Gastroesophageal sphincter (tissue), 4 donors: Measurements from ENCODE around the gene PSD2. TPM values are rescaled to one million over a fixed set of nuclear protein-coding genes. Genes with fewer than 3 reads are reported as not detected.
A peak's percentile ranks its signal among the peaks of the same experiment; 100 is the strongest.

Source experiments
- ATAC-seq: fragments of 150-250 bp; one replicate; pipeline ENCODE4 v1.9.1; 2016; ENCODE audit warnings: mild to moderate bottlenecking, moderate library complexity
- H3K27ac ChIP-seq, 4 donors: fragments of 200-600 bp; sonication (generic) in 3 of 4; 1 replicate in 3 of 4; 2 replicates in 1 of 4; pipeline ENCODE4 v1.5.1; 2016 to 2019
- H3K27me3 ChIP-seq: fragments of 200-600 bp; sonication (generic); one replicate; pipeline ENCODE4 v1.5.1; 2019
- H3K36me3 ChIP-seq, 2 donors: fragments of 200-600 bp; sonication (generic); one replicate each; pipeline ENCODE4 v1.5.1; 2019; ENCODE audit warnings: control low read depth in 1 of 2
- H3K4me1 ChIP-seq, 3 donors: fragments of 200-600 bp; sonication (generic); 1 replicate in 2 of 3; 2 replicates in 1 of 3; pipeline ENCODE4 v1.5.1; 2016 to 2019; ENCODE audit warnings: control low read depth in 2 of 3
- H3K4me3 ChIP-seq, 2 donors: fragments of 200-600 bp; sonication (generic); one replicate each; pipeline ENCODE4 v1.5.1; 2019; ENCODE audit warnings: mild to moderate bottlenecking in 1 of 2, moderate library complexity in 1 of 2
- H3K9me3 ChIP-seq, 3 donors: fragments of 200-600 bp; sonication (generic); one replicate each; pipeline ENCODE4 v1.5.1; 2017 to 2019; ENCODE audit warnings: control low read depth in 2 of 3
- EP300 ChIP-seq: sonication (generic); formaldehyde crosslinking; IDR thresholded peaks from one replicate; pipeline ENCODE4 v1.6.1; 2017; ENCODE audit warnings: antibody characterized with exemption, mild to moderate bottlenecking
- POLR2A ChIP-seq, 2 donors: fragments of 450-650 bp; IDR thresholded peaks; one replicate each; pipeline ENCODE4 v1.6.1; 2017; ENCODE audit warnings: antibody characterized with exemption in 2 of 2, mild to moderate bottlenecking in 2 of 2, moderate library complexity in 1 of 2
- POLR2AphosphoS5 ChIP-seq: sonication (generic); formaldehyde crosslinking; IDR thresholded peaks from one replicate; pipeline ENCODE4 v1.6.1; 2017; ENCODE audit warnings: antibody characterized with exemption
- WGBS, 2 donors: methylation state at CpG; one replicate each; pipeline ENCODE4 v1.1.5; 2018; ENCODE audit warnings: low coverage in 1 of 2; 5-methylcytosine and 5-hydroxymethylcytosine counted together
- total RNA-seq, 4 donors: library from RNA; depleted of rRNA; stranded (reverse); fragments of >200 nt; gene quantifications; one replicate each; pipeline ENCODE4 v1.1.0, GENCODE V29; 2016
- TF ChIP-seq, protein P1 (sequence below), 4 experiments: fragments of 200-600 bp in 2 of 4; fragments of 450-650 bp in 2 of 4; sonication (generic) in 1 of 4; IDR thresholded peaks; one replicate each; pipeline ENCODE4 v1.5.1; 2017 to 2019; ENCODE audit warnings: antibody characterized with exemption in 4 of 4, mild to moderate bottlenecking in 2 of 4, moderate library complexity in 2 of 4

Gene PSD2
- total RNA-seq, 4 donors from 2014 or later: 0.13 to 0.16 TPM; not detected in 2

DNA sequence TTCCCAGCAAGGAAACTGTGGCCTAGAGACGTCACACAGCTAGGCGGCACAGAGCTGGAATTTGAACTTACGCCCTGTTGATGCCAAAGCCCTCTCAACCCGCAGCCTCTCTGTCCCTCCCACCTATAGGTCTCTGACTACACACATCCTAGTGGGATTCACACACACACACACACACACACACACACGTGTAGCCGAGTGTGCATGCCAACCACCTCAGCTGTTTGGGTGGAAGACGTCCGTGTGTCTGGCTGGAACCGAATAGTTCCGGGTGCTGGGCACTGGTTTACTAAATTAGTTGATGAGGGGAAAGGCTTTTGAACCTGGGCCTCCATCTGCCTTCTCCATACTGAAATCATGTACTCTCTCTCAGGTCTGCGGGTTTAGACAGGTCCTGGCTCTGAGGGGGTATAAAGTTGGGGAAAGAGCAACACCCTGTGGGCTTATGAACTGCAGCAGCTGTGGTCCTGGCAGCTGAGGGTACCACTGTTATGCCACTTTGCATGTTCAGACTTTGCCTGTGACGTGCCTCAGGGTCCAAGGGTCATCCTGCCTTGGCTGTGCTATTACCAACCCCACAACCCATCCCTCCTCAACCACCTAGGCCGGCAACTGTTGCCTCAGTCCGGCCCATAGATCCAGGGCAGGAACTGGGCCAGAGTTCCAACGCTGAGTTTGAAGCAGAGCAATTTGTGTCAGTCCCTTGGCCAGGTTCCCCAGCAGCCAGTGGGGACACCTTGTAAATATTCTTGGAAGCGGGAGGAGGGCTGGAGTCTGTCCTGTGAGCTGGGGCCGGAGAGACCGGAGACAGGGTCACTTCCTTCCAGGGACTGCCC lies 50.5 kb downstream of the PSD2 start:
- no peak overlapping the region for H3K4me3 ChIP-seq
- no peak for ATAC-seq
- no peaks in the 10 kb centered on the region for H3K9me3 ChIP-seq
- no peak overlapping the region for H3K27ac ChIP-seq
- peaks cover 0 to 13% (median 0%) of the 10 kb centered on the region in 3 donors for H3K4me1 ChIP-seq
- H3K27me3 ChIP-seq: no peaks in the 10 kb centered on the region
- no peak for TF ChIP-seq POLR2AphosphoS5
- TF ChIP-seq POLR2A (IDR thresholded peaks at IDR 0.05): no peak
- TF ChIP-seq, protein P1, sequence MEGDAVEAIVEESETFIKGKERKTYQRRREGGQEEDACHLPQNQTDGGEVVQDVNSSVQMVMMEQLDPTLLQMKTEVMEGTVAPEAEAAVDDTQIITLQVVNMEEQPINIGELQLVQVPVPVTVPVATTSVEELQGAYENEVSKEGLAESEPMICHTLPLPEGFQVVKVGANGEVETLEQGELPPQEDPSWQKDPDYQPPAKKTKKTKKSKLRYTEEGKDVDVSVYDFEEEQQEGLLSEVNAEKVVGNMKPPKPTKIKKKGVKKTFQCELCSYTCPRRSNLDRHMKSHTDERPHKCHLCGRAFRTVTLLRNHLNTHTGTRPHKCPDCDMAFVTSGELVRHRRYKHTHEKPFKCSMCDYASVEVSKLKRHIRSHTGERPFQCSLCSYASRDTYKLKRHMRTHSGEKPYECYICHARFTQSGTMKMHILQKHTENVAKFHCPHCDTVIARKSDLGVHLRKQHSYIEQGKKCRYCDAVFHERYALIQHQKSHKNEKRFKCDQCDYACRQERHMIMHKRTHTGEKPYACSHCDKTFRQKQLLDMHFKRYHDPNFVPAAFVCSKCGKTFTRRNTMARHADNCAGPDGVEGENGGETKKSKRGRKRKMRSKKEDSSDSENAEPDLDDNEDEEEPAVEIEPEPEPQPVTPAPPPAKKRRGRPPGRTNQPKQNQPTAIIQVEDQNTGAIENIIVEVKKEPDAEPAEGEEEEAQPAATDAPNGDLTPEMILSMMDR (IDR thresholded peaks at IDR 0.05): no peak
- no peak for TF ChIP-seq EP300
- WGBS, 2 donors: 74 to 87% methylated on average over 5 to 12 of the region's 18 CpGs
- H3K36me3 ChIP-seq: peaks cover 0 to 5% of the 10 kb centered on the region in 2 donors

DNA sequence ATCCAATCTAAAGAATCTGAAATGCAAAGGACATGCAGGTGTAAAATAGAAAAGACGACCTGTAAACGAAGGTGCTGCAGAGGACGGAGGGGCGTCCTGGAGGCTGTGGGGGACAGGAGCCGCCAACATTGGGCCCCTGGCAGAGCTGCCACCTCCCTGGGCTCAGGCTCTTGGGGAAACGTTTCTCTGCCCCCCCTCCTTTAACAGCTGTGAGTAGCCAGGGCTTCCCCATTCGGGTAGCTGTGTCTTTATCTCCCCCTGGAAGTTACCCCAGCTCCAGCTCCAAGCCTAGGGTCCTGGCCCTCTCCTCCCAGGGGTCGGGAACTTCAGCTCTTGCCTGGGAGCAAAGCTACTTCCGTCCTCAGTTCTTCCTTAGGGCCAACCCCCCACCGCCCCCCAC lies 51.5 kb downstream of the PSD2 start:
- H3K27me3 ChIP-seq: no peaks in the 10 kb centered on the region
- 45 to 65% methylated on average over 6 to 7 of the region's 10 CpGs for WGBS, 2 donors
- H3K4me1 ChIP-seq: peaks cover 0 to 13% (median 0%) of the 10 kb centered on the region in 3 donors
- no peak overlapping the region for H3K4me3 ChIP-seq
- H3K27ac ChIP-seq: no peak overlapping the region
- TF ChIP-seq POLR2A (IDR thresholded peaks at IDR 0.05) (no peak), EP300 (no peak), POLR2AphosphoS5 (no peak)
- TF ChIP-seq, protein P1 (IDR thresholded peaks at IDR 0.05): no peak
- no peak for ATAC-seq
- H3K9me3 ChIP-seq: no peaks in the 10 kb centered on the region
- H3K36me3 ChIP-seq: peaks cover 0 to 15% of the 10 kb centered on the region in 2 donors

DNA sequence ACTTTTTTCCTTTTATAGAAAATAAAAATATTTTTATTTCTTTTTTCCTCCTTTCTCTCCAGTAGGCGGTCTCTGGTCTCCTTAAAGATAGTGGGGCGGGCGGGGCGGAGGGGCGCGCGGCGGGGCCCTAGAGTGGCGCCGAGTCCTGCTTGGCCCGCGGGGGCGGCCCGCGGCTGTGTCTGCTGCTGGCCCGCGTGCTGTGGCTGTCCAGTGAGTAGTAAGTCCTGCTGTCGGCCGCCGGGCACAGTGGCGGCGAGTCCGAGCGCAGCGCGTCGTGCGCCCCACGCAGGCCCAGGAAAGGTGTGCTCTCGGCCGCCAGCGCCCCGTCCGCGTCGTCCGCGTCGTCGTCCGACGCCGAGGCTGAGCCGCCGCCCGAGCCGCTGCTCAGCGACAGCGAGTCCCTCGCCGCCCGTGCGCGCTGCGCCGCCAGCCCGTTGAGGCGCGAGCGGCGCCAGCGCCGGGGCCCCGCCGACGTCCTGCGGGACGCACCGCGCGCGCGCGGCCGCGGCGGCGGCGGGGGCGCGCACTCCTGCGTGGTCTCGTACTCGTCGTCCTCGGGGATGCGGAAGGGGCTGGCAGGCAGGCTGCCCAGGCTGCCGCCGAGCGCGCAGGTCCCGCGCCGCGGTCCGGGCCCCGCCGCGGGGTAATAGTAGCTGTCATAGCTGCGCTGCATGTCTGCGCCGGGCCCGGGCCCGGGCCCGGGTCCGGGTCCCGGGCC lies 52.3 kb downstream of the PSD2 start:
- TF ChIP-seq, protein P1 (IDR thresholded peaks at IDR 0.05): peak in 3 of 4 experiments; percentile 20 to 33 (median 30)
- TF ChIP-seq EP300: no peak
- peak; percentile 41 to 51 for TF ChIP-seq POLR2A (IDR thresholded peaks at IDR 0.05)
- Histone ChIP-seq H3K27ac (peak overlapping the region in 3 of 4 donors; percentile 80 to 89 (median 80)), H3K4me3 (peak overlapping the region; percentile 67 to 72), H3K9me3 (no peaks in the 10 kb centered on the region), H3K36me3 (peaks cover 0 to 24% of the 10 kb centered on the region in 2 donors), H3K27me3 (no peaks in the 10 kb centered on the region), H3K4me1 (peaks cover 0 to 13% (median 0%) of the 10 kb centered on the region in 3 donors)
- no CpG with 5 or more reads among the region's 107 CpGs for WGBS, 2 donors
- ATAC-seq: peak; percentile 87

DNA sequence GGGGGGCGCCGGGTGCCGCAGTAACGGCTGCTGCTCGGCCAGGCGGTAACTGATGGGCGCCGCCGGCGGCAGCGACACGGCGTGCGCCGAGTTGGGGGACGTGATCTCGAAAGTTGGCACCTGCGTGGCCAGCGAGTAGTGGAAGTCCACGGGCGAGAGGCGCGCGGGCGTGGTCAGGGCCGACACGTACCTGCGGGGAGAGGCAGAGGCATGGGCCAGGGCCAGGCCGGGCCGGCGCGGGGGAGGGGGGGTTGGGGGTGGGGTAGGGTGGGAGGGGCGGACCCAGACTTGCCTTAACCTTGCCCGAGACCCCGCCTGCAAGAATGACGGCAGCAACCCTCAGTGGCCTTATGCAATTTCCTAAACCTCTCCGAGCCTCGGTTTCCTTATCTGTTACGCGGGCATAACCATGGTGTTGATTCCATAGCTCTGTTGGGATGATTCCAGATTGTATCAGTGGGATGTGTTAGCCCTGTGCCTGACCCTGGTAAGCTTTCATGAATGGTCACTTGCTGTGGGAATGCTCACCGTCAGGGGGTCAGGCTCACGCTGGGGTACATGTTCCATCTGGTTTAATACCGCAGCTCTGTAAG lies 53.0 kb downstream of the PSD2 start:
- H3K9me3 ChIP-seq: no peaks in the 10 kb centered on the region
- H3K4me1 ChIP-seq: peaks cover 0 to 13% (median 0%) of the 10 kb centered on the region in 3 donors
- peak overlapping the region; percentile 67 to 72 for H3K4me3 ChIP-seq
- 47 to 100% methylated on average over 1 to 3 of the region's 43 CpGs for WGBS, 2 donors
- peak overlapping the region in 3 of 4 donors; percentile 80 to 89 (median 80) for H3K27ac ChIP-seq
- TF ChIP-seq POLR2A (IDR thresholded peaks at IDR 0.05) (no peak), EP300 (no peak), POLR2AphosphoS5 (no peak)
- TF ChIP-seq, protein P1 (IDR thresholded peaks at IDR 0.05): no peak
- H3K36me3 ChIP-seq: peaks cover 0 to 25% of the 10 kb centered on the region in 2 donors
- no peaks in the 10 kb centered on the region for H3K27me3 ChIP-seq
- no peak for ATAC-seq
